Aorta (tissue), 5 donors: ENCODE data around the gene MUC4. TPM values are rescaled to one million over a fixed set of nuclear protein-coding genes. Genes with fewer than 3 reads are reported as not detected.

Source experiments
- ATAC-seq: fragments of 200-7000 bp; cut with Tn5 transposase; one replicate; pipeline ENCODE4 v1.9.1; 2022; ENCODE audit warnings: moderate library complexity; ENCODE audit not compliant: low FRiP score
- DNase-seq, 2 donors: peaks; one replicate each; pipeline ENCODE4 v3.0.0-alpha.2; 2020
- H3K27ac ChIP-seq, 2 donors: one replicate each; pipeline ENCODE4 v1.5.1; 2013; ENCODE audit warnings: low read length in 2 of 2, mild to moderate bottlenecking in 2 of 2, moderate library complexity in 2 of 2, control low read depth in 1 of 2, inconsistent platforms in 1 of 2, low read depth in 1 of 2
- H3K27me3 ChIP-seq, 2 donors: one replicate each; pipeline ENCODE4 v1.6.1; 2013; ENCODE audit warnings: control low read depth in 1 of 2, low read length in 1 of 2, mild to moderate bottlenecking in 1 of 2, moderate library complexity in 1 of 2; ENCODE audit not compliant: insufficient read depth in 2 of 2, control insufficient read depth in 1 of 2
- H3K36me3 ChIP-seq, 2 donors: one replicate each; pipeline ENCODE4 v1.6.1; 2013; ENCODE audit warnings: control low read depth in 1 of 2, low read length in 1 of 2, mild to moderate bottlenecking in 1 of 2; ENCODE audit not compliant: insufficient read depth in 2 of 2, control insufficient read depth in 1 of 2
- H3K4me1 ChIP-seq, 2 donors: one replicate each; pipeline ENCODE4 v1.6.1; 2013; ENCODE audit warnings: low read length in 2 of 2, control low read depth in 1 of 2, mild to moderate bottlenecking in 1 of 2, moderate library complexity in 1 of 2; ENCODE audit not compliant: insufficient read depth in 2 of 2, control insufficient read depth in 1 of 2
- H3K4me3 ChIP-seq, 2 donors: one replicate each; pipeline ENCODE4 v1.5.1; 2013; ENCODE audit warnings: low read length in 2 of 2, control low read depth in 1 of 2, mild to moderate bottlenecking in 1 of 2
- H3K9me3 ChIP-seq: one replicate; pipeline ENCODE4 v1.6.1; 2013; ENCODE audit warnings: mild to moderate bottlenecking, low read length; ENCODE audit not compliant: control insufficient read depth
- WGBS, 2 donors: extraction: QIAGEN DNeasy Blood & Tissue Kit; methylation state at CpG; one replicate each; pipeline ENCODE4 v1.1.7; 2013; 5-methylcytosine and 5-hydroxymethylcytosine counted together
- intact Hi-C, 2 donors: fragments of 100-400 bp; cut with DNase I; formaldehyde crosslinking; loops; one replicate each; pipeline versions ENCODE4 v1.14.2 to v1.15.0; 2022
- polyA plus RNA-seq, 2 donors: library from polyadenylated mRNA; stranded (reverse); fragments of 200-250 nt; gene quantifications; one replicate each; pipeline ENCODE4 v1.2.3, GENCODE V29; 2013
- total RNA-seq, 2 donors: library from RNA; stranded (reverse); fragmentation: NEBNext Ultra II Directional; extraction: Animal tissue kit (Norgen Biotek cat#: 25700); gene quantifications; one replicate each; pipeline ENCODE4 v1.2.1, GENCODE V29; 2021
- donor health status: healthy with polysubstance abuse.
- donor health status: Bipolar disorder and iron deficiency.
- donor health status: DM: no; HTN: no; CAD: no.
- donor health status: DM: no; HTN: no; CAD: no.
- donor health status: DM: yes; HTN: yes; CAD: no.

Gene MUC4
- total and polyA plus RNA-seq, 4 donors: 0.06 to 0.25 (median 0.08) TPM; not detected in 1

DNA sequence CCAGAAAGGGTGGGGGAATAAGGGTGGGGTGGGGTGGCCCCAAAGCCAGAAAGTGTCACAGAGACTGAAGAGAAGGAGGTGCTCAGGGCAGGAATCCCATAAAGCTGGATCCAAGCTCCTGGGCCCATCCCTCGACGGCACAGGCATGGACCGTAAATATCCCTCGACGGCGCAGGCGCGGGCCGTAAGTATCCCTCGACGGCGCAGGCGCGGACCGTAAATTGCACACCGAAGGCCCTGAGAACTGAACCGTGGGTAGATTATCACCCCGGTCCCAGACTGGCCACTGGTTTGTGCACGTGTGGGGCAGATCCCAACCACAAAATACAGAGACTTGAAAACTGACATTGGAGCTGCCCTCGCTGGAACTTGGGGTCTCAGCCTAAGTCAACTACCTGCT lies 41.3 kb upstream of the MUC4 start:
- Histone ChIP-seq H3K27me3 (no peaks in the 10 kb centered on the region), H3K36me3 (no peaks in the 10 kb centered on the region), H3K4me1 (no peaks in the 10 kb centered on the region), H3K4me3 (no peak overlapping the region), H3K9me3 (no peaks in the 10 kb centered on the region), H3K27ac (no peak overlapping the region)
- 94 to 95% methylated on average over 20 of the region's 20 CpGs for WGBS, 2 donors
- DNase-seq (no peak), ATAC-seq (no peak)
- intact Hi-C loops: no loop called here

- H3K27ac ChIP-seq: no peak overlapping the region
- H3K27me3 ChIP-seq: no peaks in the 10 kb centered on the region
- no peaks in the 10 kb centered on the region for H3K4me1 ChIP-seq
- 18 to 24% methylated on average over 31 of the region's 31 CpGs for WGBS, 2 donors
- intact Hi-C loops: no loop called here
- H3K36me3 ChIP-seq: no peaks in the 10 kb centered on the region
- ATAC-seq (peak; percentile 96), DNase-seq (peak; percentile 89 to 90)
- H3K4me3 ChIP-seq: no peak overlapping the region
- H3K9me3 ChIP-seq: no peaks in the 10 kb centered on the region
Measured at GRCh38 chr3:195850857-195851543, 39.3 kb upstream of the MUC4 start.

GRCh38 chr3:195849322-195850074 lies 37.8 kb upstream of the MUC4 start:
- Histone ChIP-seq H3K4me3 (no peak overlapping the region), H3K36me3 (no peaks in the 10 kb centered on the region), H3K4me1 (no peaks in the 10 kb centered on the region), H3K27ac (no peak overlapping the region), H3K27me3 (no peaks in the 10 kb centered on the region), H3K9me3 (no peaks in the 10 kb centered on the region)
- DNase-seq (no peak), ATAC-seq (no peak)
- 82% methylated on average over 53 of the region's 53 CpGs for WGBS, 2 donors
- intact Hi-C loops: no loop called here

DNA sequence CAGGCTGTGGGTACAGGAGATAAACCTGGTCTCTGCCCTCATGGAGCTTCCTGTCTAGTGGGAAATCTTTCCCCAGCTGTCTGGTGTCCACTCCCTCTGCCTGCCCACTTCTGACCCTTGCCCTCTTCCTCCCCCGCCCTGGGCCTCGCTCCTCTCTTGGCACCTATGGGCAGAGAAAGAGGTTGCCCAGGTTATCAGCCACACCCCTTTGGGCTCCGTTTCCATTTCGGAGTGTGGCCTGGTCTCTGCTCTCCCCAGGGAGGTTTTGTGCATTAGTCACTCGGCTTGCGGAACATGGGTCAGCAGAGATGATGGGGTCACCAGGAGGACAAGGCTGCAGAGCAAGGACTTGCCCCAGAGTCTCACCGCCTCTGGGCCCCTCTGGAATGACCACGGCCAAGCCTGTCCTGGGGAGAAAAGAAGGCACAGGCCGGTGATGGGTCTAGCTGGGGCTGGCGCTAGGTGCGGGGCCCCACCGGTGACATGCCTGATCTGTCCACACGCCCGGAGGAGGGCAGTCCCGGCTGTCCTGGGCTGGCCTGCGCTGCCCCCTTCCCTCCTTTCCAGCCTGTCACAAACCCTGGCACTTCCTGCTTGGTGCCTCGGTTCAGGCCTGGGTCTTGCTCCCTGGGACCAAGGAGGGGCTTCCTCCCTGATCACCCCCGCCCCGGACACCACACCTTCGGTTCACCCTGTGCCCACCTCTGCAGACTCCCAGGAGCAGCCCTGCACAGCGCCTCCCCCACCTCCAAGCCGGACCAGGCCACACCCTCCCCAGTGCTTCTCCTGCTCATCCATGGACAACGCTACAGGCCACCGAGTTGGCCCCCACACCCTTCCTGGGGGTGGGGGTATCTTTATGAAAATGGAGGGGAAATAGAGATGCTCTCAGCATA lies 35.6 kb upstream of the MUC4 start:
- Histone ChIP-seq H3K27me3 (no peaks in the 10 kb centered on the region), H3K27ac (no peak overlapping the region), H3K4me3 (no peak overlapping the region), H3K9me3 (no peaks in the 10 kb centered on the region), H3K36me3 (no peaks in the 10 kb centered on the region), H3K4me1 (no peaks in the 10 kb centered on the region)
- ATAC-seq (no peak), DNase-seq (no peak)
- intact Hi-C loops: no loop called here
- WGBS, 2 donors: 78 to 83% methylated on average over 22 to 24 of the region's 24 CpGs

- no peak overlapping the region for H3K27ac ChIP-seq
- ATAC-seq (no peak), DNase-seq (no peak)
- H3K4me1 ChIP-seq: no peaks in the 10 kb centered on the region
- no peaks in the 10 kb centered on the region for H3K9me3 ChIP-seq
- no peaks in the 10 kb centered on the region for H3K27me3 ChIP-seq
- WGBS, 2 donors: 86 to 95% methylated on average over 6 of the region's 6 CpGs
- no peak overlapping the region for H3K4me3 ChIP-seq
- H3K36me3 ChIP-seq: no peaks in the 10 kb centered on the region
- intact Hi-C loops: no loop called here
Measured at GRCh38 chr3:195845483-195845882, 33.8 kb upstream of the MUC4 start.

- Histone ChIP-seq H3K27me3 (no peaks in the 10 kb centered on the region), H3K4me1 (no peaks in the 10 kb centered on the region), H3K9me3 (no peaks in the 10 kb centered on the region), H3K4me3 (no peak overlapping the region), H3K27ac (no peak overlapping the region), H3K36me3 (no peaks in the 10 kb centered on the region)
- intact Hi-C loops: no loop called here
- DNase-seq: no peak
- no peak for ATAC-seq
- WGBS, 2 donors: 87 to 88% methylated on average over 7 of the region's 7 CpGs
Measured at GRCh38 chr3:195844671-195845218, 33.0 kb upstream of the MUC4 start.

DNA sequence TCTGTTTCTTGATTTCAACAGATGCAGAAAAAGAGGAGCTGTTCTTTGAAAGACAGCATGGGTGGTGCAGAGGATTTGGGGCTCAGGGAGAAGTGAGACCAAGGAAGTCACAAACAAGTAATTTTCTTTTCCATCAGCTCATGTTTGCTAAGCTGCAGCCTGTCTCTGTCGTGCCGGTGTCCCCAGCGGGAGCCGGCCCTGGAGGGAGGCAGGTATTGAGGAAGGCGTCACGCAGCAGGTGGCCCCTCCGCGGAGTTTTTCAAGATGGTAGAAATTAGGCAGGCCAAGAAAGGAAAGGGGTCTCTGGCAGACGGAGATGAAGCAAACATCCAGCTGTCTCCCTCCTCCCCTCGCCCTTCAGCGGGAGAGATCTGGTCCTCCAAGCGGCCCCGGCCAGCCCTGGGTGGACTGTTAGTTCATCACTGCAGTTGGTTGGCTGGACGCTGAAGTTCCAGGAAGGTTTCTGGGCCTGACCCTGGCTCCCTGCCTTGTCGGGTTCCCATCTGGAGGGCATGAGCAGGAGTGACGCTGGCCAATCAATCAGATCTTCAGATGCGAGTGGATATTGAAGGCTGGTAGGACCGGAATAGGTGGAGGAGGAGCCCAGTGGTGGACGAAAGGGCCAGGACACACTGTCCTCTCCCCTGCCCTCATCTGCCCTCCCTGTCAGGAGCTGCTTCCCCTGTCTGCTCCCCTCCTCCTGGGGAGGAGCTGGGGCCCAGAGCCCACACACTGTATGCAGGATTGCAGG lies 27.7 kb upstream of the MUC4 start:
- Histone ChIP-seq H3K27me3 (no peaks in the 10 kb centered on the region), H3K9me3 (no peaks in the 10 kb centered on the region), H3K36me3 (no peaks in the 10 kb centered on the region), H3K4me1 (no peaks in the 10 kb centered on the region), H3K27ac (no peak overlapping the region), H3K4me3 (no peak overlapping the region)
- WGBS, 2 donors: 43 to 46% methylated on average over 19 of the region's 19 CpGs
- DNase-seq (no peak), ATAC-seq (no peak)
- intact Hi-C loops: no loop called here

DNA sequence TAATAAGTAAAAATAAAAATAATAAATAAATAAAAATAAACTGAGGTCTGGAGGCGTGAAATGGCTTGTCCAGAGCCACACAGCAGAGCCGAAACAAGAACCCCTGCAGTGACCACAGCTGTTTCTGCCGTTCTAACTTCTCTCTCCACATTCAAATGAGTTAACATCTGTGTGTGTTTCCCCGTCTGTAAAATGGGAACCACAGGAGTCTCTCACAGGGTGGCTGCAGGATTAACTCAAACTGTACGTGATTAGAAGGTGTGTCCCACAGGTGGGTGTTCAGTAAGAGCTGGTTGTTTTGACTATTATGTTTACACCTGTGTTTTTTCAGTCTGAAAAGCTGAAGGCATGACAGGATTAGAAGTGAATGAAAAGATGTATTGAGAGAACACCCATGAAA lies 27.0 kb upstream of the MUC4 start:
- Histone ChIP-seq H3K4me1 (no peaks in the 10 kb centered on the region), H3K36me3 (no peaks in the 10 kb centered on the region), H3K27ac (no peak overlapping the region), H3K9me3 (no peaks in the 10 kb centered on the region), H3K27me3 (no peaks in the 10 kb centered on the region), H3K4me3 (no peak overlapping the region)
- WGBS, 2 donors: 82 to 83% methylated on average over 5 of the region's 5 CpGs
- ATAC-seq (no peak), DNase-seq (no peak)
- intact Hi-C loops: no loop called here
